ENCODE data around the gene SLC35C1. TPM values are rescaled to one million over a fixed set of nuclear protein-coding genes. Genes with fewer than 3 reads are reported as not detected.
A peak's percentile ranks its signal among the peaks of the same experiment; 100 is the strongest.

SLC35C1 gene
- total RNA-seq, 4 donors from 2014 or later, result 3.8 to 12.1 (median 7.0) TPM

- H3K4me3 ChIP-seq (ENCODE audit: low read depth, poor library complexity, severe bottlenecking), result no peak overlapping the region
- peak in 1 of 2 donors; percentile 31 for DNase-seq (ENCODE audit: low spot score in 2 of 2)
- TF ChIP-seq POLR2A (IDR thresholded peaks at IDR 0.05), result no peak
- intact Hi-C loops (cut with DNase I; ENCODE audit: low total_unique reads), result loop anchor here (10.0 kb wide), 2 partner anchors 413 to 443 kb away; no protein-coding TSS in a partner anchor
- 85 to 90% methylated on average over 9 of the region's 9 CpGs for WGBS, 2 donors
Measured at GRCh38 chr11:45777127-45777969, 27.6 kb upstream of the SLC35C1 start.

- DNase-seq (ENCODE audit: low spot score in 2 of 2), result peak in 1 of 2 donors; percentile 26
- intact Hi-C loops (cut with DNase I; ENCODE audit: low total_unique reads), result loop anchor here (10.0 kb wide), 2 partner anchors 414 to 444 kb away; no protein-coding TSS in a partner anchor
- TF ChIP-seq POLR2A (IDR thresholded peaks at IDR 0.05) (no peak), CTCF (IDR thresholded peaks at IDR 0.05) (no peak)
- WGBS, 2 donors, result 91% methylated on average over 6 of the region's 6 CpGs
- no peak overlapping the region for H3K4me3 ChIP-seq (ENCODE audit: low read depth, poor library complexity, severe bottlenecking)
Measured at GRCh38 chr11:45778341-45778740, 26.6 kb upstream of the SLC35C1 start.

GRCh38 chr11:45779602-45780001 lies 25.3 kb upstream of the SLC35C1 start:
- peak in 1 of 2 donors; percentile 40 for DNase-seq (ENCODE audit: low spot score in 2 of 2)
- WGBS, 2 donors, result 89 to 91% methylated on average over 5 of the region's 5 CpGs
- no peak overlapping the region for H3K4me3 ChIP-seq (ENCODE audit: low read depth, poor library complexity, severe bottlenecking)
- no peak for TF ChIP-seq CTCF (IDR thresholded peaks at IDR 0.05)
- TF ChIP-seq POLR2A (IDR thresholded peaks at IDR 0.05), result no peak
- intact Hi-C loops (cut with DNase I; ENCODE audit: low total_unique reads), result loop anchor here (10.0 kb wide), 2 partner anchors 415 to 445 kb away; no protein-coding TSS in a partner anchor

- no peak overlapping the region for H3K4me3 ChIP-seq (ENCODE audit: low read depth, poor library complexity, severe bottlenecking)
- DNase-seq (ENCODE audit: low spot score in 2 of 2), result no peak
- 69 to 78% methylated on average over 2 of the region's 2 CpGs for WGBS, 2 donors
- intact Hi-C loops (cut with DNase I; ENCODE audit: low total_unique reads), result no loop called here
- TF ChIP-seq POLR2A (IDR thresholded peaks at IDR 0.05) (no peak), CTCF (IDR thresholded peaks at IDR 0.05) (no peak)
Measured at GRCh38 chr11:45786272-45786671, 18.7 kb upstream of the SLC35C1 start.

- TF ChIP-seq POLR2A (IDR thresholded peaks at IDR 0.05) (no peak), CTCF (IDR thresholded peaks at IDR 0.05) (no peak)
- intact Hi-C loops (cut with DNase I; ENCODE audit: low total_unique reads), result no loop called here
- no peak for DNase-seq (ENCODE audit: low spot score in 2 of 2)
- H3K4me3 ChIP-seq (ENCODE audit: low read depth, poor library complexity, severe bottlenecking), result no peak overlapping the region
- WGBS, 2 donors, result 78 to 80% methylated on average over 3 of the region's 3 CpGs
Measured at GRCh38 chr11:45788887-45789286, 16.1 kb upstream of the SLC35C1 start.

GRCh38 chr11:45791524-45791923 lies 13.4 kb upstream of the SLC35C1 start:
- no peak overlapping the region for H3K4me3 ChIP-seq (ENCODE audit: low read depth, poor library complexity, severe bottlenecking)
- peak in 1 of 2 donors; percentile 31 for DNase-seq (ENCODE audit: low spot score in 2 of 2)
- WGBS, 2 donors, result 90 to 92% methylated on average over 1 of the region's 1 CpG
- TF ChIP-seq CTCF (IDR thresholded peaks at IDR 0.05), result no peak
- intact Hi-C loops (cut with DNase I; ENCODE audit: low total_unique reads), result no loop called here

Data from lower leg skin (tissue), 4 donors.